OCI-LY3 (cell line): ENCODE measurements around the gene MAP1LC3B.
A peak's percentile ranks its signal among the peaks of the same experiment; 100 is the strongest.

Source experiments
- H2AFZ ChIP-seq: fragments of 200-600, 300-600 bp; shearing (Covaris generic); 2 replicates; pipeline ENCODE4 v1.6.0; 2014; ENCODE audit warnings: antibody characterized with exemption, low read depth, low read length
- H3K27ac ChIP-seq: fragments of 200-600, 300-600 bp; sonication (generic); 2 replicates; pipeline ENCODE4 v1.5.1; 2014; ENCODE audit warnings: mild to moderate bottlenecking, low read length, moderate library complexity, mixed read lengths
- H3K27me3 ChIP-seq: fragments of 200-600, 300-600 bp; sonication (generic); 2 replicates; pipeline ENCODE4 v1.6.1; 2014; ENCODE audit warnings: low read depth, low read length, mixed read lengths
- H3K36me3 ChIP-seq: fragments of 200-600, 300-600 bp; sonication (generic); replicated peaks from 2 replicates; pipeline ENCODE3; 2014; ENCODE audit warnings: low read depth, low read length, mixed read lengths
- H3K4me1 ChIP-seq: fragments of 300-600, 200-600 bp; sonication (generic); 2 replicates; pipeline ENCODE4 v1.6.1; 2014; ENCODE audit warnings: low read length, mixed read lengths
- H3K4me2 ChIP-seq: fragments of 200-600, 300-600 bp; sonication (generic); 2 replicates; pipeline ENCODE4 v1.6.1; 2014; ENCODE audit warnings: low read length, mixed read lengths
- H3K4me3 ChIP-seq: fragments of 300-600, 200-600 bp; sonication (generic); 2 replicates; pipeline ENCODE4 v1.5.1; 2014; ENCODE audit warnings: antibody characterized with exemption, mild to moderate bottlenecking, low read length, moderate library complexity
- H3K79me2 ChIP-seq: fragments of 300-600, 200-600 bp; shearing (Covaris generic); 2 replicates; pipeline ENCODE4 v1.6.1; 2014; ENCODE audit warnings: mild to moderate bottlenecking, low read length, mixed read lengths
- H3K9ac ChIP-seq: fragments of 300-600, 200-600 bp; shearing (Covaris generic); 2 replicates; pipeline ENCODE4 v1.6.0; 2014; ENCODE audit warnings: mild to moderate bottlenecking, low read length, moderate library complexity
- H3K9me3 ChIP-seq: fragments of 200-600, 300-600 bp; shearing (Covaris generic); 2 replicates; pipeline ENCODE4 v1.6.1; 2014; ENCODE audit warnings: low read length, mixed read lengths; ENCODE audit not compliant: insufficient read depth
- H4K20me1 ChIP-seq: fragments of 200-600, 300-600 bp; sonication (generic); 2 replicates; pipeline ENCODE4 v1.6.1; 2016; ENCODE audit warnings: low read length, mixed read lengths; ENCODE audit not compliant: insufficient read depth
- EZH2phosphoT487 ChIP-seq: fragments of 200-600 bp; shearing (Covaris generic); IDR thresholded peaks from 2 replicates; pipeline ENCODE4 v1.6.1; 2018; ENCODE audit warnings: antibody characterized with exemption, mixed run types, low read depth
- TF ChIP-seq, protein P1 (sequence below): fragments of 200-600, 300-600 bp; sonication (generic); IDR thresholded peaks from 2 replicates; pipeline ENCODE4 v1.5.1; 2014; ENCODE audit warnings: antibody characterized with exemption, low read length, low read depth

The MAP1LC3B gene

DNA sequence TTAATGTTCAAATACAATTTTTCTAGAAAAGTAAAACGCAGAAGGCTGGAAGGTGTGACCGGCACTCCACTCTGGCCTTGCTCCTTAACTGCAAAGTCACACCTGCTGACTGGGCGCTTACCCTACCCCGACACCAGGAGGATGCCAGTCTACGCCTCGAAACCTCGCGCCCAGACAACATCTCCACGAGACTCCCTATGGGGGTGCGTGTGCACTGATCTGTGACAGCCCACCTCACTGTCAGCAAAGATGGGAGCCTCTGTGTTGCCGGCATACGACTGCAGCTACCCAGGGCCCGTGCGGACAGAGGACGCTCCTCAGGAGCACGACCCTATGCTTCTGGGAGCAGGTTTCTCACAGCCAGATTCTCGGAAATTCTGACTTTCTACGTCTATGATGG, 26.1 kb downstream of the MAP1LC3B start:
- no peaks in the 10 kb centered on the region for H3K9me3 ChIP-seq

DNA sequence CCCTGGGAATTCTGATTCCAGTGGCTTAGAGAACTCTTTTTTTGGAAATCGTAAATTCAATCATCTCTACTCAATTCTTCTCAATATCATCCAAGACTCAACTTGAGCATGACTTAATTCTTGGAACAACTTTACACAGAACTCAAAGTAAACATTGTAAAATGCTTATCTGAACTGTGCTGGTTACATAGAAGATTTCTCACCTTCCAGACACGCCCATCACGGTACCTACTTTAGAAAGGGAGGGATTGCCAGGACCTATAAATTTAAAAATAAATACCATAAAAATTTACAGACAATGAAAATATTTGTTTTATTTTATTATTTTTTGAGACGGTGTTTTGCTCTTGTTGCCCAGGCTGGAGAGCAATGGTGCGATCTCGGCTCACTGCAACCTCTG, 26.5 kb downstream of the MAP1LC3B start:
- no peak overlapping the region for H3K4me3 ChIP-seq
- no peaks in the 10 kb centered on the region for H3K9me3 ChIP-seq
- H3K4me1 ChIP-seq: 0 out of 2 replicates have a peak, but pooled peaks cover 3% of the 10 kb centered on the region
- no peak overlapping the region for H3K27ac ChIP-seq
- H3K9ac ChIP-seq: no peak overlapping the region
- H3K36me3 ChIP-seq: no peaks in the 10 kb centered on the region
- H3K27me3 ChIP-seq: no peaks in the 10 kb centered on the region
- no peak overlapping the region for H2AFZ ChIP-seq
- no peaks in the 10 kb centered on the region for H3K79me2 ChIP-seq
- H4K20me1 ChIP-seq: 0 out of 2 replicates have a peak, but pooled peaks cover 3% of the 10 kb centered on the region
- H3K4me2 ChIP-seq: no peak overlapping the region
- TF ChIP-seq, protein P1, sequence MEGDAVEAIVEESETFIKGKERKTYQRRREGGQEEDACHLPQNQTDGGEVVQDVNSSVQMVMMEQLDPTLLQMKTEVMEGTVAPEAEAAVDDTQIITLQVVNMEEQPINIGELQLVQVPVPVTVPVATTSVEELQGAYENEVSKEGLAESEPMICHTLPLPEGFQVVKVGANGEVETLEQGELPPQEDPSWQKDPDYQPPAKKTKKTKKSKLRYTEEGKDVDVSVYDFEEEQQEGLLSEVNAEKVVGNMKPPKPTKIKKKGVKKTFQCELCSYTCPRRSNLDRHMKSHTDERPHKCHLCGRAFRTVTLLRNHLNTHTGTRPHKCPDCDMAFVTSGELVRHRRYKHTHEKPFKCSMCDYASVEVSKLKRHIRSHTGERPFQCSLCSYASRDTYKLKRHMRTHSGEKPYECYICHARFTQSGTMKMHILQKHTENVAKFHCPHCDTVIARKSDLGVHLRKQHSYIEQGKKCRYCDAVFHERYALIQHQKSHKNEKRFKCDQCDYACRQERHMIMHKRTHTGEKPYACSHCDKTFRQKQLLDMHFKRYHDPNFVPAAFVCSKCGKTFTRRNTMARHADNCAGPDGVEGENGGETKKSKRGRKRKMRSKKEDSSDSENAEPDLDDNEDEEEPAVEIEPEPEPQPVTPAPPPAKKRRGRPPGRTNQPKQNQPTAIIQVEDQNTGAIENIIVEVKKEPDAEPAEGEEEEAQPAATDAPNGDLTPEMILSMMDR: no peak
- no peak for TF ChIP-seq EZH2phosphoT487

More for the DNA sequence above, 26.1 kb downstream of the MAP1LC3B start:
- Histone ChIP-seq H2AFZ (no peak overlapping the region), H3K36me3 (no peaks in the 10 kb centered on the region), H4K20me1 (0 out of 2 replicates have a peak, but pooled peaks cover 3% of the 10 kb centered on the region), H3K79me2 (no peaks in the 10 kb centered on the region), H3K4me1 (0 out of 2 replicates have a peak, but pooled peaks cover 3% of the 10 kb centered on the region), H3K27ac (no peak overlapping the region), H3K27me3 (no peaks in the 10 kb centered on the region), H3K4me2 (no peak overlapping the region), H3K4me3 (no peak overlapping the region), H3K9ac (no peak overlapping the region)
- no peak for TF ChIP-seq EZH2phosphoT487
- TF ChIP-seq, protein P1: no peak

DNA sequence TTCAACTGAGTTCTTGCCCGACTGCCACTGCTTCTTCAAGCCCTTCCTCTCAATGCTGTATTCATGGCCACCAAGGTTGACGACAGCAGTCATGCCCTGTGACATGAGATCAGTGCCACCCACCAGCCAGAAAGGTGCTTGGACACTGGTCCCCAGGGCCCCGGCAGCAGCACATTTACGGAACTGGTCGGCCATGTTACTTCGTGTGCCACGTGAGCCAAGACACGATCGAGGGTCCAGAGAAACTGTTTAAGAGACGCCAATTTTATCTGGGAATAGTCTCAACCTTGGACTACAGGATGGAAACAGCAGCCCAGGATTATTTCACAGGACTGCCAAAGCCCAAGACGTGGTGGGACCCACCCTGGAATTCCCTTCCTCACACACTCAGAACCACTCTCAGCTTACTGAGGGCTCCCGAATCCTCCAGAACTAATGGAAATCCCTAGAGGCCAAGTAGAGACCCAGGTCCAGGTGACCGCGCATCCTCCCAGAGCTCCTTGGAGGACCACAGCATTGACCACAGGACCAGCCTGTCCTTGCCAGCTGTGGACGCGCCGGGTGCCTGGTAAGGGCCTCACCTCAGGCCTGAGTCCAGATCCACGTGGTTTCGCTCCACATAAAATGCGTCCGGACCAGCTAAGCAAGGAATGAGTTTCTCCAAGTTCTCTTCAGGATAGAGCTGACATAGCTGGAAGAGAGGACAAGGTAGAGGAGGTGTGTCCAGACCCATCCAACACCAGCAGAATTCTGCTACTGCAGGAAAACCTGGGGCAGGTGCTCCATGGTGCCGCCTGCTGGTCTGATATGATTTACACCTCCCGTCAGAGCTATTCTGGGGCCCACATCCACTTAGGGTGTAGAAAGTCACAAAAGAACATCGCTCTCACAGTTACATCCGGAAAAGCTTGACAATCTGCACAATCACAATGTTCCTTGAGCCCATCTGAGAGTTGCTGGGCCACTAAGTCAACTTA, 28.2 kb downstream of the MAP1LC3B start:
- no peaks in the 10 kb centered on the region for H3K36me3 ChIP-seq
- TF ChIP-seq, protein P1: peak; percentile 42
- TF ChIP-seq EZH2phosphoT487: no peak
- no peak overlapping the region for H3K4me3 ChIP-seq
- H3K4me2 ChIP-seq: no peak overlapping the region
- no peak overlapping the region for H3K9ac ChIP-seq
- no peaks in the 10 kb centered on the region for H3K79me2 ChIP-seq
- H2AFZ ChIP-seq: no peak overlapping the region
- H4K20me1 ChIP-seq: 0 out of 2 replicates have a peak, but pooled peaks cover under 1% of the 10 kb centered on the region
- no peaks in the 10 kb centered on the region for H3K9me3 ChIP-seq
- H3K27ac ChIP-seq: no peak overlapping the region
- no peaks in the 10 kb centered on the region for H3K4me1 ChIP-seq
- no peaks in the 10 kb centered on the region for H3K27me3 ChIP-seq
